Liver (tissue), 9 donors: Measurements from ENCODE around the gene PHETA1. TPM values are rescaled to one million over a fixed set of nuclear protein-coding genes. Genes with fewer than 3 reads are reported as not detected.

Source experiments
- DNase-seq: peaks from one replicate; pipeline ENCODE4 v3.0.0-alpha.2; 2017; ENCODE audit warnings: low spot score
- H3K27ac ChIP-seq, 2 donors: one replicate each; pipeline ENCODE4 v1.7.0; 2013; ENCODE audit warnings: inconsistent platforms in 2 of 2, low read length in 2 of 2, control low read depth in 1 of 2, low read depth in 1 of 2, mild to moderate bottlenecking in 1 of 2
- H3K27me3 ChIP-seq, 4 donors: one replicate each; pipeline versions ENCODE4 v1.6.1 to v1.7.0; 2013; ENCODE audit warnings: low read length in 3 of 4, inconsistent platforms in 1 of 4, mild to moderate bottlenecking in 1 of 4, moderate library complexity in 1 of 4; ENCODE audit not compliant: control insufficient read depth in 4 of 4, insufficient read depth in 4 of 4
- H3K36me3 ChIP-seq, 4 donors: one replicate each; pipeline versions ENCODE4 v1.6.1 to v1.7.0; 2013; ENCODE audit warnings: low read length in 3 of 4, mild to moderate bottlenecking in 3 of 4, low read depth in 1 of 4, moderate library complexity in 1 of 4; ENCODE audit not compliant: control insufficient read depth in 4 of 4, insufficient read depth in 3 of 4
- H3K4me1 ChIP-seq, 4 donors: one replicate each; pipeline versions ENCODE4 v1.6.1 to v1.7.0; 2013; ENCODE audit warnings: low read length in 3 of 4, mild to moderate bottlenecking in 3 of 4, moderate library complexity in 1 of 4; ENCODE audit not compliant: control insufficient read depth in 4 of 4, insufficient read depth in 4 of 4
- H3K4me3 ChIP-seq, 3 donors: one replicate each; pipeline versions ENCODE4 v1.6.1 to v1.7.0; 2013; ENCODE audit warnings: low read length in 3 of 3, control low read depth in 1 of 3, low read depth in 1 of 3, mild to moderate bottlenecking in 1 of 3
- H3K9ac ChIP-seq, 2 donors: one replicate each; pipeline ENCODE4 v1.7.0; 2013; ENCODE audit warnings: low read length in 2 of 2, mild to moderate bottlenecking in 2 of 2, moderate library complexity in 2 of 2, control low read depth in 1 of 2, low read depth in 1 of 2
- H3K9me3 ChIP-seq, 4 donors: one replicate each; pipeline versions ENCODE4 v1.6.1 to v1.7.0; 2013; ENCODE audit warnings: low read length in 3 of 4; ENCODE audit not compliant: control insufficient read depth in 4 of 4
- EGR1 ChIP-seq, 2 donors: IDR thresholded peaks; 2 replicates each; pipeline ENCODE4 v1.6.1; 2016 to 2018; ENCODE audit warnings: antibody characterized with exemption in 2 of 2, low read depth in 2 of 2
- FOXA1 ChIP-seq: IDR thresholded peaks from 2 replicates; pipeline ENCODE4 v1.6.1; 2016; ENCODE audit warnings: antibody characterized with exemption
- FOXA2 ChIP-seq: IDR thresholded peaks from 2 replicates; pipeline ENCODE4 v1.6.1; 2016; ENCODE audit warnings: antibody characterized with exemption
- GABPA ChIP-seq, 2 donors: IDR thresholded peaks in 1 of 2; conservative IDR thresholded peaks in 1 of 2; 2 replicates each; pipeline ENCODE4 v1.6.1; 2016; ENCODE audit warnings: antibody characterized with exemption in 2 of 2, mild to moderate bottlenecking in 1 of 2, moderate library complexity in 1 of 2
- HNF4A ChIP-seq, 2 donors: conservative IDR thresholded peaks; 2 replicates each; pipeline ENCODE4 v1.6.1; 2016; ENCODE audit warnings: antibody characterized with exemption in 2 of 2, mild to moderate bottlenecking in 2 of 2
- HNF4G ChIP-seq: IDR thresholded peaks from 2 replicates; pipeline ENCODE4 v1.6.1; 2016; ENCODE audit warnings: antibody characterized with exemption
- JUND ChIP-seq, 2 donors: IDR thresholded peaks; 2 replicates each; pipeline ENCODE4 v1.6.1; 2016; ENCODE audit warnings: antibody characterized with exemption in 2 of 2
- NR2F2 ChIP-seq: IDR thresholded peaks from 2 replicates; pipeline ENCODE4 v1.6.1; 2016; ENCODE audit warnings: antibody characterized with exemption
- RAD21 ChIP-seq, 2 donors: IDR thresholded peaks; 2 replicates each; pipeline ENCODE4 v1.6.1; 2016; ENCODE audit warnings: antibody characterized with exemption in 2 of 2, mild to moderate bottlenecking in 2 of 2
- RXRA ChIP-seq, 2 donors: IDR thresholded peaks; 2 replicates each; pipeline ENCODE4 v1.6.1; 2017 to 2018; ENCODE audit warnings: antibody characterized with exemption in 2 of 2, mild to moderate bottlenecking in 1 of 2
- SP1 ChIP-seq: IDR thresholded peaks from 2 replicates; pipeline ENCODE4 v1.6.1; 2018; ENCODE audit warnings: antibody characterized with exemption, mild to moderate bottlenecking
- TAF1 ChIP-seq: conservative IDR thresholded peaks from 2 replicates; pipeline ENCODE4 v1.6.1; 2016; ENCODE audit warnings: antibody characterized with exemption, mild to moderate bottlenecking
- YY1 ChIP-seq: IDR thresholded peaks from 2 replicates; pipeline ENCODE4 v1.6.1; 2016; ENCODE audit warnings: antibody characterized with exemption, mild to moderate bottlenecking
- WGBS: extraction: QIAGEN DNeasy Blood & Tissue Kit; methylation state at CpG from one replicate; pipeline ENCODE4 v1.1.7; 2013; 5-methylcytosine and 5-hydroxymethylcytosine counted together
- polyA plus RNA-seq, 2 donors: library from polyadenylated mRNA; stranded (reverse) in 1 of 2; unstranded in 1 of 2; fragments of 200-250 nt in 1 of 2; fragments of >200 nt in 1 of 2; fragmentation: Nextera tagmentation in 1 of 2; extraction: Ambion mirVana in 1 of 2; gene quantifications; one replicate each; pipeline versions ENCODE4 v1.2.1 to v1.2.3, GENCODE V29; 2013 to 2015
- total RNA-seq, 2 donors: library from RNA; depleted of rRNA; stranded (reverse); fragments of >200 nt; gene quantifications; one replicate each; pipeline ENCODE4 v1.2.3, GENCODE V29; 2014
- TF ChIP-seq, protein P1 (sequence below): IDR thresholded peaks from 2 replicates; pipeline ENCODE4 v1.6.1; 2016; ENCODE audit warnings: antibody characterized with exemption, mild to moderate bottlenecking
- TF ChIP-seq, protein P2 (sequence below): IDR thresholded peaks from 2 replicates; pipeline ENCODE4 v1.6.1; 2016; ENCODE audit warnings: antibody characterized with exemption
- TF ChIP-seq, protein P3 (sequence below): IDR thresholded peaks from 2 replicates; pipeline ENCODE4 v1.6.1; 2016; ENCODE audit warnings: antibody characterized with exemption
- TF ChIP-seq, protein P4 (sequence below): fragments of 150-350 bp; IDR thresholded peaks from 2 replicates; pipeline ENCODE4 v1.5.1; 2017; ENCODE audit warnings: improper control_type of control experiment, low read depth, low read length; ENCODE audit not compliant: missing input control
- TF ChIP-seq, protein P5 (sequence below): IDR thresholded peaks from 2 replicates; pipeline ENCODE4 v1.6.1; 2016; ENCODE audit warnings: antibody characterized with exemption
- donor health status: healthy.
- donor health status: healthy.
- donor health status: healthy.
- donor health status: healthy.
- donor health status: healthy.

Gene PHETA1
- total and polyA plus RNA-seq, 4 donors: 2.4 to 5.7 (median 3.9) TPM

DNA sequence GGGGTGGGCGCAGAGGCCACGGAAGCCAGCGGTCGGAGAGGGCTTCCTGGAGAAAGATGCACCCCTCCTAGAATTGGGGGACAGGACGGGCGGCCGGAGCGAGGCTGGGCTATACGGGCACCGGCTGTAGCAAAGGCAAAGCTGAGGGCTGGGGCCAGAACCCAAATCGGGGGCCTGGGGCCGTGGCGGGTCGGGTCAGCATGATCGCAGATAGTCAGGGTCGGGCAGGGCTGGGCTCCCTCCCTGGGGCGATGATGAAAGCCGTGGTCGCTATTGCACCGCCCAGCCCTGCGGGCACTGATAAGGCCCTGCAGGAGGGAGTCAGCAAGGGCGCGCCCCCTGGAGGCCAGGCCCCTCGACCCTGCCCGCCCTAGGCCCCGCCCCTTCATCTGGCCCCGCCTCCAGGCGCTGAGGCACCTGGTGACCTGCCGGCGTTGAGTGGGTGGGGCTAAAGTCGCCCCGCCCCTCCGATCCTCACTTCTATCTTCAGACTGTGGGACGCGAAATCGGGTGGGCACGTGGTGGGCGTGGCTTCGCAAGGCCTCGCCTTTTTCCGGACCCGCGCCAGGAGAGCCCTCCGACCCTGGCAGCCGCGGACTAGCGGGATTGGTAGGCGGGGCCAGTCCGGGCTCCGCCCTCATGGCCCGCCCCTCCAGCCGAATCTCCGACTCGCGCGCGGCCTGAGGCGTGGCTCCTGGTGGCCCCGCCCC, 36.4 kb upstream of the PHETA1 start:
- TF ChIP-seq, protein P1, sequence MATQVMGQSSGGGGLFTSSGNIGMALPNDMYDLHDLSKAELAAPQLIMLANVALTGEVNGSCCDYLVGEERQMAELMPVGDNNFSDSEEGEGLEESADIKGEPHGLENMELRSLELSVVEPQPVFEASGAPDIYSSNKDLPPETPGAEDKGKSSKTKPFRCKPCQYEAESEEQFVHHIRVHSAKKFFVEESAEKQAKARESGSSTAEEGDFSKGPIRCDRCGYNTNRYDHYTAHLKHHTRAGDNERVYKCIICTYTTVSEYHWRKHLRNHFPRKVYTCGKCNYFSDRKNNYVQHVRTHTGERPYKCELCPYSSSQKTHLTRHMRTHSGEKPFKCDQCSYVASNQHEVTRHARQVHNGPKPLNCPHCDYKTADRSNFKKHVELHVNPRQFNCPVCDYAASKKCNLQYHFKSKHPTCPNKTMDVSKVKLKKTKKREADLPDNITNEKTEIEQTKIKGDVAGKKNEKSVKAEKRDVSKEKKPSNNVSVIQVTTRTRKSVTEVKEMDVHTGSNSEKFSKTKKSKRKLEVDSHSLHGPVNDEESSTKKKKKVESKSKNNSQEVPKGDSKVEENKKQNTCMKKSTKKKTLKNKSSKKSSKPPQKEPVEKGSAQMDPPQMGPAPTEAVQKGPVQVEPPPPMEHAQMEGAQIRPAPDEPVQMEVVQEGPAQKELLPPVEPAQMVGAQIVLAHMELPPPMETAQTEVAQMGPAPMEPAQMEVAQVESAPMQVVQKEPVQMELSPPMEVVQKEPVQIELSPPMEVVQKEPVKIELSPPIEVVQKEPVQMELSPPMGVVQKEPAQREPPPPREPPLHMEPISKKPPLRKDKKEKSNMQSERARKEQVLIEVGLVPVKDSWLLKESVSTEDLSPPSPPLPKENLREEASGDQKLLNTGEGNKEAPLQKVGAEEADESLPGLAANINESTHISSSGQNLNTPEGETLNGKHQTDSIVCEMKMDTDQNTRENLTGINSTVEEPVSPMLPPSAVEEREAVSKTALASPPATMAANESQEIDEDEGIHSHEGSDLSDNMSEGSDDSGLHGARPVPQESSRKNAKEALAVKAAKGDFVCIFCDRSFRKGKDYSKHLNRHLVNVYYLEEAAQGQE: peak; percentile 48
- TF ChIP-seq, protein P2, sequence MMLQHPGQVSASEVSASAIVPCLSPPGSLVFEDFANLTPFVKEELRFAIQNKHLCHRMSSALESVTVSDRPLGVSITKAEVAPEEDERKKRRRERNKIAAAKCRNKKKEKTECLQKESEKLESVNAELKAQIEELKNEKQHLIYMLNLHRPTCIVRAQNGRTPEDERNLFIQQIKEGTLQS: peak; percentile 83
- TF ChIP-seq RXRA (IDR thresholded peaks at IDR 0.05) (peak in 1 of 2 donors; percentile 61), FOXA2 (no peak), NR2F2 (peak; percentile 66), JUND (IDR thresholded peaks at IDR 0.05) (no peak), GABPA (IDR thresholded peaks at IDR 0.05 in 1 of 2, conservative IDR thresholded peaks at IDR 0.05 in 1 of 2) (no peak), RAD21 (IDR thresholded peaks at IDR 0.05) (peak in 1 of 2 donors; percentile 55), HNF4A (conservative IDR thresholded peaks at IDR 0.05) (peak in 1 of 2 donors; percentile 41), FOXA1 (no peak), SP1 (peak; percentile 88), YY1 (no peak), TAF1 (no peak), HNF4G (no peak), EGR1 (IDR thresholded peaks at IDR 0.05; ENCODE audit: low read depth in 2 of 2) (no peak)
- TF ChIP-seq, protein P3, sequence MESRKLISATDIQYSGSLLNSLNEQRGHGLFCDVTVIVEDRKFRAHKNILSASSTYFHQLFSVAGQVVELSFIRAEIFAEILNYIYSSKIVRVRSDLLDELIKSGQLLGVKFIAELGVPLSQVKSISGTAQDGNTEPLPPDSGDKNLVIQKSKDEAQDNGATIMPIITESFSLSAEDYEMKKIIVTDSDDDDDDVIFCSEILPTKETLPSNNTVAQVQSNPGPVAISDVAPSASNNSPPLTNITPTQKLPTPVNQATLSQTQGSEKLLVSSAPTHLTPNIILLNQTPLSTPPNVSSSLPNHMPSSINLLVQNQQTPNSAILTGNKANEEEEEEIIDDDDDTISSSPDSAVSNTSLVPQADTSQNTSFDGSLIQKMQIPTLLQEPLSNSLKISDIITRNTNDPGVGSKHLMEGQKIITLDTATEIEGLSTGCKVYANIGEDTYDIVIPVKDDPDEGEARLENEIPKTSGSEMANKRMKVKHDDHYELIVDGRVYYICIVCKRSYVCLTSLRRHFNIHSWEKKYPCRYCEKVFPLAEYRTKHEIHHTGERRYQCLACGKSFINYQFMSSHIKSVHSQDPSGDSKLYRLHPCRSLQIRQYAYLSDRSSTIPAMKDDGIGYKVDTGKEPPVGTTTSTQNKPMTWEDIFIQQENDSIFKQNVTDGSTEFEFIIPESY: no peak
- TF ChIP-seq, protein P4, sequence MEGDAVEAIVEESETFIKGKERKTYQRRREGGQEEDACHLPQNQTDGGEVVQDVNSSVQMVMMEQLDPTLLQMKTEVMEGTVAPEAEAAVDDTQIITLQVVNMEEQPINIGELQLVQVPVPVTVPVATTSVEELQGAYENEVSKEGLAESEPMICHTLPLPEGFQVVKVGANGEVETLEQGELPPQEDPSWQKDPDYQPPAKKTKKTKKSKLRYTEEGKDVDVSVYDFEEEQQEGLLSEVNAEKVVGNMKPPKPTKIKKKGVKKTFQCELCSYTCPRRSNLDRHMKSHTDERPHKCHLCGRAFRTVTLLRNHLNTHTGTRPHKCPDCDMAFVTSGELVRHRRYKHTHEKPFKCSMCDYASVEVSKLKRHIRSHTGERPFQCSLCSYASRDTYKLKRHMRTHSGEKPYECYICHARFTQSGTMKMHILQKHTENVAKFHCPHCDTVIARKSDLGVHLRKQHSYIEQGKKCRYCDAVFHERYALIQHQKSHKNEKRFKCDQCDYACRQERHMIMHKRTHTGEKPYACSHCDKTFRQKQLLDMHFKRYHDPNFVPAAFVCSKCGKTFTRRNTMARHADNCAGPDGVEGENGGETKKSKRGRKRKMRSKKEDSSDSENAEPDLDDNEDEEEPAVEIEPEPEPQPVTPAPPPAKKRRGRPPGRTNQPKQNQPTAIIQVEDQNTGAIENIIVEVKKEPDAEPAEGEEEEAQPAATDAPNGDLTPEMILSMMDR: peak; percentile 67
- TF ChIP-seq, protein P5, sequence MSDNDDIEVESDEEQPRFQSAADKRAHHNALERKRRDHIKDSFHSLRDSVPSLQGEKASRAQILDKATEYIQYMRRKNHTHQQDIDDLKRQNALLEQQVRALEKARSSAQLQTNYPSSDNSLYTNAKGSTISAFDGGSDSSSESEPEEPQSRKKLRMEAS: peak; percentile 45
- Histone ChIP-seq H3K9ac (no peak overlapping the region), H3K4me1 (peaks cover 17 to 48% (median 34%) of the 10 kb centered on the region in 4 donors), H3K36me3 (no peaks in the 10 kb centered on the region), H3K27ac (peak overlapping the region; percentile 82 to 85), H3K27me3 (no peaks in the 10 kb centered on the region), H3K9me3 (no peaks in the 10 kb centered on the region), H3K4me3 (peak overlapping the region in 2 of 3 donors; percentile 37 to 85)
- peak; percentile 100 for DNase-seq
- WGBS: 5% methylated on average over 59 of the region's 59 CpGs
